Left lung (tissue), 10 donors: ENCODE results near the gene CIITA. TPM values are rescaled to one million over a fixed set of nuclear protein-coding genes. Genes with fewer than 3 reads are reported as not detected.
A peak's percentile ranks its signal among the peaks of the same experiment; 100 is the strongest.

Source experiments
- ATAC-seq: fragments of 200-7000 bp; cut with Tn5 transposase; one replicate; pipeline ENCODE4 v1.9.1; 2020; ENCODE audit warnings: moderate library complexity
- DNase-seq, 4 donors: peaks; one replicate each; pipeline ENCODE4 v3.0.0-alpha.2; 2013 to 2020
- H3K27ac ChIP-seq, 2 donors: fragments of 200-600 bp; sonication (generic) in 1 of 2; one replicate each; pipeline versions ENCODE4 v1.5.0 to v1.8.0; 2020 to 2021
- H3K27me3 ChIP-seq, 2 donors: fragments of 200-600 bp; sonication (generic) in 1 of 2; one replicate each; pipeline versions ENCODE4 v1.5.0 to v1.8.0; 2020 to 2021
- H3K36me3 ChIP-seq, 2 donors: fragments of 200-600 bp; sonication (generic) in 1 of 2; one replicate each; pipeline versions ENCODE4 v1.5.0 to v1.8.0; 2020 to 2021
- H3K4me1 ChIP-seq, 2 donors: fragments of 200-600 bp; one replicate each; pipeline ENCODE4 v1.8.0; 2021
- H3K4me3 ChIP-seq, 2 donors: fragments of 200-600 bp; sonication (generic) in 1 of 2; one replicate each; pipeline versions ENCODE4 v1.5.0 to v1.8.0; 2020 to 2021; ENCODE audit warnings: mild to moderate bottlenecking in 1 of 2
- H3K9me3 ChIP-seq, 2 donors: fragments of 200-600 bp; sonication (generic) in 1 of 2; one replicate each; pipeline versions ENCODE4 v1.5.0 to v1.8.0; 2020 to 2021
- CTCF ChIP-seq, 2 donors: fragments of 200-600 bp; sonication (generic) in 1 of 2; IDR thresholded peaks; one replicate each; pipeline versions ENCODE4 v1.5.0 to v1.8.0; 2021; ENCODE audit warnings: antibody characterized with exemption in 2 of 2
- intact Hi-C, 2 donors: fragments of 100-400 bp; cut with DNase I; formaldehyde crosslinking; loops; one replicate each; pipeline versions ENCODE4 v1.11.2 to v1.14.2; 2022
- polyA plus RNA-seq, 6 donors: library from polyadenylated mRNA; unstranded; fragments of 120-200 nt; gene quantifications; one replicate each; pipeline ENCODE4 v1.2.1, GENCODE V29; 2013; ENCODE audit not compliant: insufficient read length in 6 of 6
- total RNA-seq, 2 donors: library from RNA; stranded (reverse); fragmentation: NEBNext Ultra II Directional; extraction: Animal tissue kit (Norgen Biotek cat#: 25700); gene quantifications; one replicate each; pipeline ENCODE4 v1.2.1, GENCODE V29; 2021
- donor health status: DM: no; HTN: yes; CAD: no.
- donor health status: DM: no; HTN: no; CAD: no.

CIITA gene
- total and polyA plus RNA-seq, 8 donors = 2.6 to 49.0 (median 5.8) TPM

DNA sequence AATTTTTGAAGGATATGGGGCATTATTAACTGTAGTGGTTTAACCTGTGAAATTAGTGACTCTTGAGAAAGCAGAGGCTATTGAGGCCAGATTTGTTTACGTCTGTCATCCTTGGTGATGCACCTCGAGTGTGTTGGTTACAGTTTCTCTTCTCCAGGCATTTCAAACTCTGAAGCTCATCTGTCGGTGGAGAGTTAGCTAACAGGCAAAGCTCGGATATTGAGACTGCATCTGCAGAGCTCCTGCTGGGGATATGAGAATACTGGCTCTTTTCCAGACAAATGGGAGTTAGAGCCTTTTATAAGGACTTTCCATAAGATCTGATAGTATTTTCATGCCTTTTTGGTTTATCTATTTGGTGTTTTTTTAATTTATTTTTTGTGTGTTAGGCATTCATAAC, 74.0 kb downstream of the CIITA start:
- no peak overlapping the region for H3K4me3 ChIP-seq
- H3K4me1 ChIP-seq = peaks cover 4 to 65% of the 10 kb centered on the region in 2 donors
- TF ChIP-seq CTCF (IDR thresholded peaks at IDR 0.05) = no peak
- ATAC-seq (no peak), DNase-seq (no peak)
- H3K9me3 ChIP-seq = no peaks in the 10 kb centered on the region
- H3K36me3 ChIP-seq = no peaks in the 10 kb centered on the region
- no peak overlapping the region for H3K27ac ChIP-seq
- intact Hi-C loops = no loop called here
- no peaks in the 10 kb centered on the region for H3K27me3 ChIP-seq

GRCh38 chr16:10954903-10955302, 77.9 kb downstream of the CIITA start:
- DNase-seq (peak in 1 of 4 donors; percentile 27), ATAC-seq (no peak)
- Histone ChIP-seq H3K27ac (no peak overlapping the region), H3K9me3 (no peaks in the 10 kb centered on the region), H3K4me1 (peaks cover 4 to 37% of the 10 kb centered on the region in 2 donors), H3K36me3 (peaks cover 0 to 16% of the 10 kb centered on the region in 2 donors), H3K27me3 (no peaks in the 10 kb centered on the region), H3K4me3 (no peak overlapping the region)
- intact Hi-C loops = no loop called here
- TF ChIP-seq CTCF (IDR thresholded peaks at IDR 0.05) = no peak

DNA sequence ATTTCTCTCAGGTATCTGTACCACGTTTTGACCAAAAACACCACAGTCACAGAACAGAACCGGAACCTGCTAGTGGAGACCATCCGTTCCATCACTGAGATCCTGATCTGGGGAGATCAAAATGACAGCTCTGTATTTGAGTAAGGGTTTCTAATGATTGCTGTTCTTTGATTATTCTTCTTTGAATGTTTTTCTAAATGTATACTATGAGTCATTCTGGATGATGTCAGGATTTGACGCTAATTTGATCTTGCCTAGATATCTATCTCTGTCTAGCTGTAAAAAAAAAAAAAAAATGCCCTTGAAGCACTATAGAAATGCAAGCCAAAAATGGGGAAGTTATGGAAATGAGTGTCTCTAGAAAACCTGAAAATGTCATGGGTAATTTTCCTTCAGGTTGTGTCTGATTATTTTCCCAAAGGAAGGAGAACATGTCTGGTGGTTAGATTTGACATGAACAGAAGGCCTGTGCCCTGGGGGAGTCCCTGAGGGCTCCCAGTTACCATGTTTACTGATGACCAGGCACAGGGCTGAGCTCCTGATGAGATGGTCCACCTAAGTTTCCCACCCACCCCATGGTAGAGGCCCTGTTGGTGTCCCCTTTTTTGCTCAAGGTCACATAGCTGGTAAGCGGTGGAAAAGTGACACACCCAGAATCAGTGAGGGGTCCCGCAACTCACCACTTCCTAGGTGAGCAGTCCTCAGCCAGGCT, 80.9 kb downstream of the CIITA start:
- no peak for DNase-seq
- TF ChIP-seq CTCF (IDR thresholded peaks at IDR 0.05) = no peak
- no peaks in the 10 kb centered on the region for H3K9me3 ChIP-seq
- peaks cover 4 to 23% of the 10 kb centered on the region in 2 donors for H3K4me1 ChIP-seq
- H3K36me3 ChIP-seq = peaks cover 0 to 26% of the 10 kb centered on the region in 2 donors
- ATAC-seq = no peak
- no peaks in the 10 kb centered on the region for H3K27me3 ChIP-seq
- no peak overlapping the region for H3K27ac ChIP-seq
- H3K4me3 ChIP-seq = no peak overlapping the region
- intact Hi-C loops = no loop called here

- DNase-seq (no peak), ATAC-seq (no peak)
- no peaks in the 10 kb centered on the region for H3K27me3 ChIP-seq
- H3K4me3 ChIP-seq = no peak overlapping the region
- no peaks in the 10 kb centered on the region for H3K9me3 ChIP-seq
- intact Hi-C loops = no loop called here
- H3K4me1 ChIP-seq = peaks cover 3 to 18% of the 10 kb centered on the region in 2 donors
- H3K36me3 ChIP-seq = peaks cover 0 to 35% of the 10 kb centered on the region in 2 donors
- H3K27ac ChIP-seq = no peak overlapping the region
- no peak for TF ChIP-seq CTCF (IDR thresholded peaks at IDR 0.05)
Observed at GRCh38 chr16:10959161-10959560, 82.2 kb downstream of the CIITA start.

DNA sequence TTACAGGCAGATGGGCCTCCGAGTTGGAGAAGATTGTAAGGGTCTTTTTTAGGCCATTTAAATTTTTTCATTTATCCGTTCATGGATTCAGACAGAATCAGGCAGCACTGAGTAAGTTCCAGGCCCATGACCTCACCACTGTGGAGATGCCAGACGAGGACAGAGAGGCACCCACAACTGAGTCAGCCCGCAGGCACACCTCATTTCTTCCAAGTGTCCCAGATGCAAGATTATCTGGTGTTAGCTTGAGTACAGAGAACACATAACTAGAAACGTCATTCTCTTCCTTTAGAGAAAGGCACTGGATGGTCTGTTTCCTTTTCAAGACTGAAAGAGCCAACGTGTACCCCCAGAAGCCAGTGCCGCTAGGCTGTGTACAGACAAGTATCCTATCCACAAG, 84.2 kb downstream of the CIITA start:
- Histone ChIP-seq H3K9me3 (no peaks in the 10 kb centered on the region), H3K4me3 (no peak overlapping the region), H3K36me3 (peaks cover 0 to 44% of the 10 kb centered on the region in 2 donors), H3K27me3 (no peaks in the 10 kb centered on the region), H3K27ac (no peak overlapping the region), H3K4me1 (peaks cover 0 to 18% of the 10 kb centered on the region in 2 donors)
- intact Hi-C loops = loop anchor here in 1 of 2 donors (10.0 kb wide), 1 partner anchor 394 kb away; no protein-coding TSS in a partner anchor
- no peak for DNase-seq
- TF ChIP-seq CTCF (IDR thresholded peaks at IDR 0.05) = no peak
- ATAC-seq = peak; percentile 22
